HCT116 (cell line): Measurements from ENCODE around the gene MKNK1. TPM values are rescaled to one million over a fixed set of nuclear protein-coding genes. Genes with fewer than 3 reads are reported as not detected.

Source experiments
- ATAC-seq: fragments of 200-7000 bp; cut with Tn5 transposase; 2 replicates; pipeline ENCODE4 v1.9.1; 2020; ENCODE audit warnings: mild to moderate bottlenecking, moderate library complexity
- BruUV-seq: library from RNA; stranded (reverse); fragments of 400-500 nt; replicated peaks from 2 replicates; lab custom pipeline; 2021; lab: Mats Ljungman, UMichigan
- CTCF ChIA-PET: fragments of 300-600 bp; sonication (Branson Sonifier 250); formaldehyde crosslinking; loops from one replicate; lab custom pipeline; 2021; ENCODE audit warnings: antibody characterized with exemption; lab: Charles Lee
- POLR2A ChIA-PET: fragments of 300-600, 350-600 bp; sonication (Branson Sonifier 250); formaldehyde crosslinking; loops from one replicate; lab custom pipeline; 2021; ENCODE audit warnings: antibody characterized with exemption; lab: Charles Lee
- RAD21 ChIA-PET, 2 experiments: fragments of 300-600 bp; sonication (Branson Sonifier 250); formaldehyde crosslinking; loops; one replicate each; lab custom pipeline; 2023; ENCODE audit warnings: low total read pairs in 2 of 2; ENCODE audit not compliant: uncharacterized antibody in 2 of 2, unreplicated experiment in 2 of 2, low non-redundant PET in 1 of 2; lab: Charles Lee
- DNase-seq: peaks from one replicate; pipeline ENCODE4 v3.0.0-alpha.2; 2010; ENCODE audit warnings: low read depth, low spot score
- H2AFZ ChIP-seq: fragments of 200-600 bp; shearing (Covaris generic), sonication (generic); 2 replicates; pipeline ENCODE4 v1.6.1; 2017; ENCODE audit warnings: low read depth, mixed run types, mixed read lengths, antibody characterized with exemption, low read length; ENCODE audit not compliant: poor library complexity, severe bottlenecking
- H3K27ac ChIP-seq: 2 replicates; pipeline ENCODE4 v1.5.1; 2012; ENCODE audit warnings: low read depth, low read length
- H3K27me3 ChIP-seq: fragments of 200-600 bp; sonication (generic); 2 replicates; pipeline ENCODE4 v1.6.1; 2016; ENCODE audit warnings: mixed run types, low read length, mixed read lengths; ENCODE audit not compliant: insufficient read depth
- H3K36me3 ChIP-seq, 2 experiments: fragments of 200-500 bp in 1 of 2; fragments of 200-600 bp in 1 of 2; sonication (Bioruptor generic) in 1 of 2; sonication (generic) in 1 of 2; 2 replicates each; pipeline versions ENCODE4 v1.5.1 to v1.6.1; 2014 to 2016; ENCODE audit warnings: low read length in 2 of 2, inconsistent platforms in 1 of 2, mixed read lengths in 1 of 2, mixed run types in 1 of 2; ENCODE audit not compliant: insufficient read depth in 2 of 2, control insufficient read depth in 1 of 2
- H3K4me1 ChIP-seq, 2 experiments: fragments of 200-600 bp in 1 of 2; sonication (generic) in 1 of 2; 2 replicates each; pipeline versions ENCODE4 v1.5.1 to v1.6.1; 2012 to 2017; ENCODE audit warnings: low read length in 2 of 2, inconsistent platforms in 1 of 2, mild to moderate bottlenecking in 1 of 2, mixed read lengths in 1 of 2, mixed run types in 1 of 2, moderate library complexity in 1 of 2; ENCODE audit not compliant: insufficient read depth in 2 of 2, control insufficient read depth in 1 of 2
- H3K4me2 ChIP-seq: fragments of 200-600 bp; sonication (generic); 2 replicates; pipeline ENCODE4 v1.6.1; 2017; ENCODE audit warnings: mixed run types, low read length, mixed read lengths
- H3K4me3 ChIP-seq, 2 experiments: fragments of 200-600 bp in 1 of 2; sonication (generic) in 1 of 2; replicated peaks in 1 of 2; 2 replicates each; pipeline ENCODE4 v1.5.1; 2011 to 2016; ENCODE audit warnings: low read length in 2 of 2, control low read depth in 1 of 2, low read depth in 1 of 2, mild to moderate bottlenecking in 1 of 2, mixed read lengths in 1 of 2, mixed run types in 1 of 2
- H3K79me2 ChIP-seq: fragments of 200-600 bp; sonication (generic); 2 replicates; pipeline ENCODE4 v1.6.1; 2017; ENCODE audit warnings: mild to moderate bottlenecking, mixed run types, low read length, moderate library complexity, mixed read lengths; ENCODE audit not compliant: insufficient read depth
- H3K9ac ChIP-seq: fragments of 200-600 bp; sonication (generic); 2 replicates; pipeline ENCODE4 v1.6.1; 2016; ENCODE audit warnings: low read length, mixed read lengths
- H3K9me2 ChIP-seq: fragments of 200-600 bp; sonication (generic), shearing (Covaris generic); 2 replicates; pipeline ENCODE4 v1.6.1; 2017; ENCODE audit warnings: mixed run types, mild to moderate bottlenecking, moderate library complexity; ENCODE audit not compliant: insufficient read depth
- H3K9me3 ChIP-seq, 2 experiments: fragments of 200-500 bp in 1 of 2; fragments of 200-600 bp in 1 of 2; sonication (Bioruptor generic) in 1 of 2; sonication (generic) in 1 of 2; 2 replicates each; pipeline ENCODE4 v1.6.1; 2014 to 2017; ENCODE audit warnings: low read length in 2 of 2, mixed read lengths in 2 of 2, inconsistent platforms in 1 of 2, low read depth in 1 of 2, mild to moderate bottlenecking in 1 of 2, mixed run types in 1 of 2, moderate library complexity in 1 of 2; ENCODE audit not compliant: control insufficient read depth in 1 of 2, insufficient read depth in 1 of 2
- H4K20me1 ChIP-seq: fragments of 200-600 bp; sonication (generic), shearing (Covaris generic); 2 replicates; pipeline ENCODE4 v1.6.1; 2017; ENCODE audit warnings: mixed run types, mild to moderate bottlenecking, moderate library complexity; ENCODE audit not compliant: insufficient read depth
- CBX3 ChIP-seq: IDR thresholded peaks from 2 replicates; pipeline ENCODE4 v1.6.1; 2012; ENCODE audit warnings: low read depth
- EZH2 ChIP-seq: fragments of 200-600 bp; sonication (generic); IDR thresholded peaks from 2 replicates; pipeline ENCODE4 v1.6.1; 2017; ENCODE audit warnings: antibody characterized with exemption, mixed run types
- EZH2phosphoT487 ChIP-seq: fragments of 200-600 bp; IDR thresholded peaks from 2 replicates; pipeline ENCODE4 v1.6.1; 2018; ENCODE audit warnings: antibody characterized with exemption, borderline replicate concordance
- REST ChIP-seq: IDR thresholded peaks from 2 replicates; pipeline ENCODE4 v1.6.1; 2012; ENCODE audit warnings: low read depth
- SRF ChIP-seq: IDR thresholded peaks from 2 replicates; pipeline ENCODE4 v1.6.1; 2012; ENCODE audit warnings: low read depth
- YY1 ChIP-seq: IDR thresholded peaks from 2 replicates; pipeline ENCODE4 v1.6.1; 2011; ENCODE audit warnings: low read length, low read depth, moderate library complexity, mild to moderate bottlenecking; ENCODE audit not compliant: insufficient replicate concordance; ENCODE audit errors: extremely low read depth
- ZBTB33 ChIP-seq: IDR thresholded peaks from 2 replicates; pipeline ENCODE4 v1.6.1; 2011; ENCODE audit warnings: mild to moderate bottlenecking, low read length, moderate library complexity; ENCODE audit not compliant: insufficient replicate concordance; ENCODE audit errors: extremely low read depth
- ZNF274 ChIP-seq: fragments of 200-500 bp; sonication (Bioruptor generic); IDR thresholded peaks from 2 replicates; pipeline ENCODE4 v1.6.1; 2014; ENCODE audit warnings: mild to moderate bottlenecking, low read depth, low read length, inconsistent platforms
- intact Hi-C: fragments of 100-400 bp; cut with micrococcal nuclease; formaldehyde crosslinking; loops from 2 replicates; pipeline ENCODE4 v1.10.0; 2022
- total RNA-seq: library from RNA; stranded (reverse); gene quantifications from one replicate; pipeline ENCODE4 v1.2.1, GENCODE V29; 2021; ENCODE audit not compliant: unreplicated experiment

The MKNK1 gene
- total RNA-seq, 1 experiment from 2014 or later, result 30.9 TPM

- TF ChIP-seq ZBTB33 (no peak), SRF (no peak)
- TF ChIP-seq, all 23 proteins: peak for 0
Observed at GRCh38 chr1:46618754-46619415, 14.8 kb upstream of the MKNK1 start (continued).

- no peak for ATAC-seq
- Histone ChIP-seq H3K4me3 (no peak overlapping the region), H3K9me2 (no peaks in the 10 kb centered on the region), H3K79me2 (no peaks in the 10 kb centered on the region), H3K4me1 (peaks cover 13 to 52% of the 10 kb centered on the region in 2 experiments; a peak in 3 of 4 replicates), H4K20me1 (no peaks in the 10 kb centered on the region), H3K36me3 (no peaks in the 10 kb centered on the region), H3K9me3 (no peaks in the 10 kb centered on the region), H2AFZ (no peak overlapping the region), H3K27ac (no peak overlapping the region), H3K27me3 (no peaks in the 10 kb centered on the region), H3K9ac (no peak overlapping the region), H3K4me2 (no peak overlapping the region; the same call in 1 of the 2 replicates)
- ChIA-PET POLR2A (interaction anchor here (1.0 kb wide), 1 partner anchor 90 kb away, joined by 3 read pairs; no protein-coding TSS in a partner anchor), CTCF (no interaction called here), RAD21 (no interaction called here)
- no TSS peak for BruUV-seq
- intact Hi-C loops, result no loop called here
- TF ChIP-seq YY1 (no peak), REST (no peak), ZNF274 (no peak), CBX3 (no peak), EZH2 (no peak), EZH2phosphoT487 (no peak)
- no peak for DNase-seq
Observed at GRCh38 chr1:46617833-46618232, 13.8 kb upstream of the MKNK1 start.
